ENCODE data around the gene GAREM1. TPM values are rescaled to one million over a fixed set of nuclear protein-coding genes. Genes with fewer than 3 reads are reported as not detected.

GAREM1 gene
- total RNA-seq, 2 experiments from 2014 or later, result 0.06 TPM; not detected in 1

DNA sequence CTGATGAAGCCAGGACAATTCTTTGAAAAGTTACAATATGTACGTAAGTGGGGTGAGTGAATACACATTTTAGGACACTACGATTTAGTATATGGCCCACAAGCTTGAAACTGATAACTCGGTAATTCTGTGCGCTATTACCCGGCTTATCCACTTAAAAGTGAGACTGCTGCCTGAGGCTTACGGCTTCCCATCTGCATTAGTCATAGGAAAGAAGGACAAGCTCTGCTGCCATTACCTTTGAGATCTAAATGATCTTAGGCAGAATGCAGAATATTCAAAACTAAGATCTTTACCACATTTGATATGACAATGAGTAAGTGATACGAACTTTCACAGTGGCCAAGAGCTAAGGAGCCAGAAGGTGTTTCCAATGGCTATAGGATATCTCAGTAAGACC, 133.3 kb downstream of the GAREM1 start:
- Mint-ChIP-seq H3K27ac (no peak overlapping the region), H3K4me1 (no peaks in the 10 kb centered on the region), H3K36me3 (no peaks in the 10 kb centered on the region), H3K4me3 (no peak overlapping the region), H3K9me3 (no peaks in the 10 kb centered on the region), H3K27me3 (peaks cover 3% of the 10 kb centered on the region)
- POLR2A ChIA-PET, result no interaction called here
- ATAC-seq (ENCODE audit: low read depth) (no peak), DNase-seq (no peak)

- Mint-ChIP-seq H3K27ac (no peak overlapping the region), H3K9me3 (no peaks in the 10 kb centered on the region), H3K36me3 (no peaks in the 10 kb centered on the region), H3K4me1 (no peaks in the 10 kb centered on the region), H3K27me3 (peaks cover 3% of the 10 kb centered on the region), H3K4me3 (no peak overlapping the region)
- ATAC-seq (ENCODE audit: low read depth) (no peak), DNase-seq (no peak)
- POLR2A ChIA-PET, result no interaction called here
Measured at GRCh38 chr18:32335228-32335627, 135.5 kb downstream of the GAREM1 start.

GRCh38 chr18:32333781-32334180, 136.9 kb downstream of the GAREM1 start:
- POLR2A ChIA-PET, result no interaction called here
- H3K36me3 Mint-ChIP-seq, result no peaks in the 10 kb centered on the region
- no peaks in the 10 kb centered on the region for H3K9me3 Mint-ChIP-seq
- H3K27ac Mint-ChIP-seq, result no peak overlapping the region
- H3K27me3 Mint-ChIP-seq, result peaks cover 3% of the 10 kb centered on the region
- H3K4me1 Mint-ChIP-seq, result no peaks in the 10 kb centered on the region
- H3K4me3 Mint-ChIP-seq, result no peak overlapping the region
- DNase-seq (no peak), ATAC-seq (ENCODE audit: low read depth) (no peak)

GRCh38 chr18:32332708-32333107, 138.0 kb downstream of the GAREM1 start:
- Mint-ChIP-seq H3K9me3 (no peaks in the 10 kb centered on the region), H3K27me3 (peaks cover 5% of the 10 kb centered on the region), H3K4me1 (no peaks in the 10 kb centered on the region), H3K27ac (no peak overlapping the region), H3K4me3 (no peak overlapping the region), H3K36me3 (no peaks in the 10 kb centered on the region)
- no peak for ATAC-seq (ENCODE audit: low read depth)
- DNase-seq, result no peak
- POLR2A ChIA-PET, result no interaction called here

DNA sequence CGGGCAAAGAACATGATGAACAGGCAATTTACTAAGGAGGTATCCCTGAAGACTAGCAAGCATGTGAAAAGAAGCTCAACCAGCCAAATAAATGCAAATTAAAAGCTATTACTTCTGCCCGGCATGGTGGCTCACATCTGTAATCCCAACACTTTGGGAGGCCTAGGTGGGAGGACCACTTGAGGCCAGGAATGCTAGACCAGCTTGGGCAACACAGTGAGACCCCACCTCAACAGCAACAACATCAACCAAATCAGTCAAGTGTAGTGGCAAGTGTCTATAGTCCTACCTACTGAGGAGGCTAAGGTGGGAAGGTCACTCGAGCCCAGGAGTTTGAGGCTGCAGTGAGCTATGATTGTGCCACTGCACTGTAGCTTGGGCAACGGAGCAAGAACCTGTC, 141.7 kb downstream of the GAREM1 start:
- no peak overlapping the region for H3K27ac Mint-ChIP-seq
- no peaks in the 10 kb centered on the region for H3K36me3 Mint-ChIP-seq
- no peak overlapping the region for H3K4me3 Mint-ChIP-seq
- H3K4me1 Mint-ChIP-seq, result no peaks in the 10 kb centered on the region
- DNase-seq (no peak), ATAC-seq (ENCODE audit: low read depth) (no peak)
- POLR2A ChIA-PET, result no interaction called here
- peaks cover 9% of the 10 kb centered on the region for H3K27me3 Mint-ChIP-seq
- no peaks in the 10 kb centered on the region for H3K9me3 Mint-ChIP-seq

DNA sequence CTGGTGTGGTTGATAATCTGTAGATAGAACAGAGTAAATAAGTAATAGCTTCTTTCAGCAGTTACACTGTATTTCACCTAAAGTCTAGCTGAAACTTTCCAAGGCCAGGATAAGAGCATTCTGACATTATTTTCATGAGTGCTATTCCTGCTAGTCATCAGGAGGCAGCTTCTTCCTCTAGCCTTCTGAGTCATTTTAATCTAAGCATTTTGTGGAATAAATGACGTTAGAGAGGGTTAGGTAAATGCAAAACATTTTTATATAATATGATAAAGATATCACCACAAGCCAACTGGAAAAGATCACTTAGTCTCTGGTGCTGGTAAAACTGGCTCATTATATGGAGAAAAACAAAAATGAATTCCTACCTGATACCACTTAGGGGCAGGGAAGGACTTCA, 142.3 kb downstream of the GAREM1 start:
- H3K27ac Mint-ChIP-seq, result no peak overlapping the region
- H3K27me3 Mint-ChIP-seq, result peaks cover 9% of the 10 kb centered on the region
- H3K4me3 Mint-ChIP-seq, result no peak overlapping the region
- DNase-seq (no peak), ATAC-seq (ENCODE audit: low read depth) (no peak)
- no peaks in the 10 kb centered on the region for H3K4me1 Mint-ChIP-seq
- no peaks in the 10 kb centered on the region for H3K36me3 Mint-ChIP-seq
- POLR2A ChIA-PET, result no interaction called here
- H3K9me3 Mint-ChIP-seq, result no peaks in the 10 kb centered on the region

DNA sequence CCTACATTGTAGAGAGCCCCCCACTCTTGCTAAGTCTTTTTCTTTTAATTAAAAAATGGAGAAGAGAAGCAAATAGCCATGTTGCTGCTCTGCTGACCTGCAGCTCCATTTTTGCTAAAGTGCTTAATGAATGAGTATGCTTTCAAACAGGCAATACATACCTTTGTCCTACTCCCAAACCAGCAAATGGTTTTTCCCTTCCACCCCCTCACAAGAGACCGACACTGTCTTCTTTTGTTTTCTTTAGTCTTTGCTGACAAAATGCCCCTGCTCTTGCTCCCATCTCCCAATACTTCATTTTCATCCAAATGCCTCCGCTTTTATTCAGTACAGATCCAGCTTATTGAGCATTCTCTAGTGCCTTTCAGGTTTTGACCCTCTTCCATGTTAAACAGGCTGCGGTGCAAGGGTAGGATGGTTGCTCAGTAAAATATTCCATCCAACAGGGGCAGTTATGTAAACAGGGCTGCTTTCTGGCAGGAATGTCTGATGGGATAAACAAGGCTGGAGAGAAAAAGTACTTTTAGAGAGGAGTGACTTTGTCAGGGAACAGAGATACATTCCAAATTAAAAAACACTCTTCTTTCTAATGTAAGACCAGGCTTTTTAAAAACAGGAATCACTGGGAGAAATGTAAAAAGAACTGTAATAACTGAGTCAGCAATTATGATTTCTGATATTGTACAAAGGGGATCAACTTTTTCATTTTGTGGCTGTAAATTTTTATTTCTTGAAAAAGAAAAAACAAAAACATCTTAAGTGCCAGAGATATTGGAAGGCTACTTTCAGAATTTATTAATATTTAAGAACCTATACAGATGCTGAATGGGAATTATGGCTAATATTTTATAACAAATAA, 144.0 kb downstream of the GAREM1 start:
- H3K36me3 Mint-ChIP-seq, result no peaks in the 10 kb centered on the region

GRCh38 chr18:32324181-32324580, 146.5 kb downstream of the GAREM1 start:
- no peaks in the 10 kb centered on the region for H3K4me1 Mint-ChIP-seq
- no peak overlapping the region for H3K4me3 Mint-ChIP-seq

More for the DNA sequence above, 144.0 kb downstream of the GAREM1 start:
- POLR2A ChIA-PET, result no interaction called here
- H3K27me3 Mint-ChIP-seq, result peaks cover 10% of the 10 kb centered on the region
- H3K27ac Mint-ChIP-seq, result no peak overlapping the region
- no peaks in the 10 kb centered on the region for H3K4me1 Mint-ChIP-seq
- H3K9me3 Mint-ChIP-seq, result no peaks in the 10 kb centered on the region
- DNase-seq (no peak), ATAC-seq (ENCODE audit: low read depth) (no peak)
- no peak overlapping the region for H3K4me3 Mint-ChIP-seq

DNA sequence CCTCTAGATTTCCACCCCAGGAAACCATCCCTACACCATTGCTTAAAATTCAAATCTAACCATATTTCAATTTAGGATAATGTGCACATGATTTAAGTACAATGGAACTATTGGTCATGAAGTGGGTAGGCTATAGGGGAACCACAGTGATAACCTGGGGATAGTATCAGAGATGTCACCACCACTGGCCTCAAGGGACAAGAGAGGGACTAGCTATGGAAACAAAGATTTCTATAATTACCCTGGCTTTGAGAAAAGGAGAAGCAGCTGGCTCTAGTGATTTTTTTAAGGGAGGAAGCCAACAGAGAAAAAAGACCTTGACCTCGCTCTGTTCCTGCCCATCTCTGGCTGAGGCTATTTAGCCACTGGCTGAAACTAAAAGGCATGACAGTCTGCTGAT, 148.9 kb downstream of the GAREM1 start:
- Mint-ChIP-seq H3K4me3 (no peak overlapping the region), H3K9me3 (no peaks in the 10 kb centered on the region), H3K36me3 (no peaks in the 10 kb centered on the region), H3K4me1 (no peaks in the 10 kb centered on the region), H3K27me3 (peaks cover 10% of the 10 kb centered on the region), H3K27ac (no peak overlapping the region)
- ATAC-seq (ENCODE audit: low read depth), result no peak
- DNase-seq, result no peak
- POLR2A ChIA-PET, result no interaction called here

More at GRCh38 chr18:32324181-32324580, 146.5 kb downstream of the GAREM1 start:
- POLR2A ChIA-PET, result no interaction called here
- H3K36me3 Mint-ChIP-seq, result no peaks in the 10 kb centered on the region
- H3K27ac Mint-ChIP-seq, result no peak overlapping the region
- H3K9me3 Mint-ChIP-seq, result no peaks in the 10 kb centered on the region
- DNase-seq (no peak), ATAC-seq (ENCODE audit: low read depth) (no peak)
- peaks cover 17% of the 10 kb centered on the region for H3K27me3 Mint-ChIP-seq

- peaks cover 8% of the 10 kb centered on the region for H3K27me3 Mint-ChIP-seq
- ATAC-seq (ENCODE audit: low read depth) (no peak), DNase-seq (no peak)
- H3K36me3 Mint-ChIP-seq, result no peaks in the 10 kb centered on the region
- no peaks in the 10 kb centered on the region for H3K9me3 Mint-ChIP-seq
- H3K27ac Mint-ChIP-seq, result no peak overlapping the region
- H3K4me3 Mint-ChIP-seq, result no peak overlapping the region
- H3K4me1 Mint-ChIP-seq, result no peaks in the 10 kb centered on the region
- POLR2A ChIA-PET, result no interaction called here
Measured at GRCh38 chr18:32319084-32319483, 151.6 kb downstream of the GAREM1 start.

DNA sequence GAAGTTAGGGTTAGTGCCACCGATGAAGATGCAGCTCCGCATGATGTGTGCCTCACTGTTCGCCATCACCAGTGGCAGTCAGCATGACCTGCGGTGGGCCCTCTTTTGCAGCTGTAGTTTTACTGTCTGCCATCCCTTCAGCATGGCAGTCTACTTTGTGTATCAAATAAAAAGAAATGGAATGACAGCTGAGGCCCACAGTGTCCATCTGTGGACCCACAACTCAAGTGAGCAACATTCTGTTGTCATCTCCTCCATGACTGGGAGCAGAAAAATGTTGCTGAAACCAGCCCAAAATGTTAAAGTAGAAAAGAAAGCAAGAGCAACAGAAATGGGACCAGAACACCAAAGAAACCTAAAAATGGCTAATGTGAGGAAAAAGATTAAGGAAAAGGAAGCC, 152.1 kb downstream of the GAREM1 start:
- POLR2A ChIA-PET, result no interaction called here
- ATAC-seq (ENCODE audit: low read depth) (no peak), DNase-seq (no peak)
- Mint-ChIP-seq H3K27me3 (peaks cover 8% of the 10 kb centered on the region), H3K9me3 (no peaks in the 10 kb centered on the region), H3K36me3 (no peaks in the 10 kb centered on the region), H3K4me1 (no peaks in the 10 kb centered on the region), H3K4me3 (no peak overlapping the region), H3K27ac (no peak overlapping the region)

- H3K27me3 Mint-ChIP-seq, result peaks cover 8% of the 10 kb centered on the region
- H3K36me3 Mint-ChIP-seq, result no peaks in the 10 kb centered on the region
- POLR2A ChIA-PET, result no interaction called here
- no peaks in the 10 kb centered on the region for H3K4me1 Mint-ChIP-seq
- no peak overlapping the region for H3K27ac Mint-ChIP-seq
- no peak for DNase-seq
- no peak overlapping the region for H3K4me3 Mint-ChIP-seq
- ATAC-seq (ENCODE audit: low read depth), result no peak
- H3K9me3 Mint-ChIP-seq, result no peaks in the 10 kb centered on the region
Measured at GRCh38 chr18:32317651-32318050, 153.0 kb downstream of the GAREM1 start.

- H3K27me3 Mint-ChIP-seq, result peaks cover 1% of the 10 kb centered on the region
- H3K9me3 Mint-ChIP-seq, result no peaks in the 10 kb centered on the region
- POLR2A ChIA-PET, result no interaction called here
- ATAC-seq (ENCODE audit: low read depth), result no peak
- no peak overlapping the region for H3K27ac Mint-ChIP-seq
- no peaks in the 10 kb centered on the region for H3K36me3 Mint-ChIP-seq
- no peak overlapping the region for H3K4me3 Mint-ChIP-seq
- DNase-seq, result no peak
- H3K4me1 Mint-ChIP-seq, result no peaks in the 10 kb centered on the region
Measured at GRCh38 chr18:32315881-32316280, 154.8 kb downstream of the GAREM1 start.

GRCh38 chr18:32310774-32311173, 159.9 kb downstream of the GAREM1 start:
- no peak overlapping the region for H3K4me3 Mint-ChIP-seq
- no peaks in the 10 kb centered on the region for H3K4me1 Mint-ChIP-seq
- H3K9me3 Mint-ChIP-seq, result no peaks in the 10 kb centered on the region
- H3K27me3 Mint-ChIP-seq, result peaks cover 2% of the 10 kb centered on the region
- H3K27ac Mint-ChIP-seq, result no peak overlapping the region
- ATAC-seq (ENCODE audit: low read depth), result no peak
- DNase-seq, result no peak
- POLR2A ChIA-PET, result no interaction called here
- H3K36me3 Mint-ChIP-seq, result no peaks in the 10 kb centered on the region
